Thoracic aorta (tissue), 2 donors: ENCODE data around the gene SOX15. TPM values are rescaled to one million over a fixed set of nuclear protein-coding genes. Genes with fewer than 3 reads are reported as not detected.

ENCODE experiments used
- ATAC-seq: fragments of 150-250 bp; one replicate; pipeline ENCODE4 v1.8.0; 2017; ENCODE audit warnings: low read depth; ENCODE audit not compliant: insufficient number of reproducible peaks, low FRiP score
- DNase-seq: peaks from one replicate; pipeline ENCODE4 v3.0.0-alpha.2; 2020; ENCODE audit warnings: low spot score
- H3K27ac ChIP-seq, 2 donors: fragments of 200-600 bp; sonication (generic); 1 replicate in 1 of 2; 2 replicates in 1 of 2; pipeline ENCODE4 v1.5.1; 2016; ENCODE audit warnings: mild to moderate bottlenecking in 2 of 2, moderate library complexity in 2 of 2
- H3K27me3 ChIP-seq: fragments of 200-600 bp; sonication (generic); replicated peaks from 2 replicates; pipeline ENCODE4 v1.6.0; 2016; ENCODE audit warnings: mild to moderate bottlenecking; ENCODE audit not compliant: insufficient read depth
- H3K36me3 ChIP-seq: fragments of 200-600 bp; sonication (generic); one replicate; pipeline ENCODE4 v1.5.1; 2016
- H3K4me1 ChIP-seq, 2 donors: fragments of 200-600 bp; sonication (generic); 1 replicate in 1 of 2; 2 replicates in 1 of 2; pipeline versions ENCODE4 v1.5.1 to v1.6.0; 2016; ENCODE audit warnings: low read depth in 2 of 2, mild to moderate bottlenecking in 1 of 2; ENCODE audit not compliant: control insufficient read depth in 1 of 2
- H3K4me3 ChIP-seq: fragments of 200-600 bp; sonication (generic); 2 replicates; pipeline ENCODE4 v1.5.1; 2016; ENCODE audit warnings: mild to moderate bottlenecking
- H3K9me3 ChIP-seq: fragments of 200-600 bp; sonication (generic); 2 replicates; pipeline ENCODE4 v1.5.1; 2016
- CTCF ChIP-seq: fragments of 200-600 bp; sonication (generic); IDR thresholded peaks from one replicate; pipeline ENCODE4 v1.5.1; 2019; ENCODE audit warnings: antibody characterized with exemption
- total RNA-seq, 2 donors: library from RNA; depleted of rRNA; stranded (reverse); fragments of >200 nt; gene quantifications; one replicate each; pipeline versions ENCODE4 v1.1.0 to v1.2.3, GENCODE V29; 2016

SOX15 gene
- total RNA-seq, 2 donors from 2014 or later, result 0.81 to 2.8 TPM

GRCh38 chr17:7557775-7558543 is 31.9 kb downstream of the SOX15 start:
- Histone ChIP-seq H3K4me3 (peak overlapping the region; percentile 97), H3K36me3 (no peaks in the 10 kb centered on the region), H3K27ac (peak overlapping the region; percentile 91 to 95), H3K27me3 (no peaks in the 10 kb centered on the region), H3K9me3 (no peaks in the 10 kb centered on the region), H3K4me1 (peaks cover 34 to 47% of the 10 kb centered on the region in 2 donors)
- no peak for DNase-seq
- no peak for TF ChIP-seq CTCF
- peak; percentile 67 for ATAC-seq

- DNase-seq (no peak), ATAC-seq (no peak)
- Histone ChIP-seq H3K9me3 (no peaks in the 10 kb centered on the region), H3K27ac (peak overlapping the region; percentile 91 to 95), H3K36me3 (no peaks in the 10 kb centered on the region), H3K4me1 (peaks cover 28 to 40% of the 10 kb centered on the region in 2 donors), H3K27me3 (no peaks in the 10 kb centered on the region), H3K4me3 (peak overlapping the region; percentile 97)
- TF ChIP-seq CTCF, result no peak
These were observed 32.6 kb downstream of the SOX15 start for GRCh38 chr17:7557147-7557764.

- peaks cover 28 to 39% of the 10 kb centered on the region in 2 donors for H3K4me1 ChIP-seq
- H3K9me3 ChIP-seq, result no peaks in the 10 kb centered on the region
- TF ChIP-seq CTCF, result no peak
- H3K27ac ChIP-seq, result no peak overlapping the region
- no peaks in the 10 kb centered on the region for H3K36me3 ChIP-seq
- DNase-seq (no peak), ATAC-seq (no peak)
- H3K4me3 ChIP-seq, result no peak overlapping the region
- H3K27me3 ChIP-seq, result no peaks in the 10 kb centered on the region
These were observed 33.3 kb downstream of the SOX15 start for GRCh38 chr17:7556627-7557026.

GRCh38 chr17:7555320-7555948 is 34.5 kb downstream of the SOX15 start:
- DNase-seq (no peak), ATAC-seq (no peak)
- no peak overlapping the region for H3K27ac ChIP-seq
- no peak overlapping the region for H3K4me3 ChIP-seq
- TF ChIP-seq CTCF, result no peak
- peaks cover 24 to 36% of the 10 kb centered on the region in 2 donors for H3K4me1 ChIP-seq
- H3K36me3 ChIP-seq, result peaks cover 3% of the 10 kb centered on the region
- no peaks in the 10 kb centered on the region for H3K9me3 ChIP-seq
- no peaks in the 10 kb centered on the region for H3K27me3 ChIP-seq

- Histone ChIP-seq H3K27ac (peak overlapping the region in 1 of 2 donors; percentile 42), H3K4me1 (peaks cover 16 to 30% of the 10 kb centered on the region in 2 donors), H3K9me3 (no peaks in the 10 kb centered on the region), H3K36me3 (peaks cover 3% of the 10 kb centered on the region), H3K4me3 (no peak overlapping the region), H3K27me3 (no peaks in the 10 kb centered on the region)
- no peak for TF ChIP-seq CTCF
- ATAC-seq (no peak), DNase-seq (no peak)
These were observed 36.5 kb downstream of the SOX15 start for GRCh38 chr17:7553356-7553755.
